ENCODE data around the gene VWCE. TPM values are rescaled to one million over a fixed set of nuclear protein-coding genes. Genes with fewer than 3 reads are reported as not detected.

The VWCE gene
- total RNA-seq, 1 experiment from 2014 or later: 2.5 TPM

DNA sequence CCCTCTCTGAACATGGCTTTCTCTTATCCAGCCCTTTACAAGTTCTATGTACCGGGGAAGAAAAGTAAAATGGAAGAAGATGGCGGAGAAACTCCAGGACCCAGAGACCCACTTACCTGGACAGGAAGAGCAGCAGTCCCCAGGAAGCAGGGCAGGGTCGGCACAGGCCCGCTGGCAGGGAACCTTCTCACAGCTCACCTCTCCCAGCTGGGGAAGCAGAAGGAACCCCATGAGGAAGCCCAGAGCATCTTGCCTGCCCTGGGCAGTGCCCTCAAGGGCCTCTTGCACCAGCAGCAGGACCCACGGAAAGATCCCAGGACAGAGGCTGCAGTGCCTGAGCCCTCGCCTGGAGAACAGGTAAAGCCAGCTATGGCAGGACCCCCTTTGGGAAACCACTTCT is 30.7 kb downstream of the VWCE start:
- Histone ChIP-seq H3K36me3 (ENCODE audit: control insufficient read depth in 1 of 2, insufficient read depth in 2 of 2, low read length in 2 of 2) (no peaks in the 10 kb centered on the region), H3K4me2 (ENCODE audit: low read length) (no peak overlapping the region), H3K9me2 (ENCODE audit: insufficient read depth) (no peaks in the 10 kb centered on the region), H3K27me3 (ENCODE audit: insufficient read depth, low read length) (no peaks in the 10 kb centered on the region), H3K79me2 (ENCODE audit: insufficient read depth, low read length) (no peaks in the 10 kb centered on the region), H3K27ac (ENCODE audit: low read depth, low read length) (no peak overlapping the region), H4K20me1 (ENCODE audit: insufficient read depth) (no peaks in the 10 kb centered on the region), H3K4me3 (replicated peaks in 1 of 2; ENCODE audit: low read depth in 1 of 2, low read length in 2 of 2) (no peak overlapping the region), H2AFZ (ENCODE audit: low read depth, low read length, poor library complexity, severe bottlenecking) (no peak overlapping the region), H3K9me3 (ENCODE audit: control insufficient read depth in 1 of 2, insufficient read depth in 1 of 2, low read depth in 1 of 2, low read length in 2 of 2) (no peaks in the 10 kb centered on the region), H3K4me1 (ENCODE audit: control insufficient read depth in 1 of 2, insufficient read depth in 2 of 2, low read length in 2 of 2) (peaks cover 8 to 15% of the 10 kb centered on the region in 2 experiments), H3K9ac (ENCODE audit: low read length) (no peak overlapping the region)
- ChIA-PET CTCF (no interaction called here), RAD21 (ENCODE audit: low non-redundant PET in 1 of 2, low total read pairs in 2 of 2, uncharacterized antibody in 2 of 2, unreplicated experiment in 2 of 2) (no interaction called here), POLR2A (no interaction called here)
- TF ChIP-seq ELF1 (IDR thresholded peaks at IDR 0.05; ENCODE audit: borderline replicate concordance, low read depth) (no peak), YY1 (IDR thresholded peaks at IDR 0.05; ENCODE audit: extremely low read depth, insufficient replicate concordance, low read depth, low read length) (no peak), POLR2AphosphoS5 (IDR thresholded peaks at IDR 0.05; ENCODE audit: low read depth, low read length) (no peak), FOSL1 (IDR thresholded peaks at IDR 0.05; ENCODE audit: low read depth) (no peak), RAD21 (IDR thresholded peaks at IDR 0.05; ENCODE audit: low read depth) (no peak)
- TF ChIP-seq, protein P1, sequence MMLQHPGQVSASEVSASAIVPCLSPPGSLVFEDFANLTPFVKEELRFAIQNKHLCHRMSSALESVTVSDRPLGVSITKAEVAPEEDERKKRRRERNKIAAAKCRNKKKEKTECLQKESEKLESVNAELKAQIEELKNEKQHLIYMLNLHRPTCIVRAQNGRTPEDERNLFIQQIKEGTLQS (IDR thresholded peaks at IDR 0.05): no peak
- TF ChIP-seq, protein P2, sequence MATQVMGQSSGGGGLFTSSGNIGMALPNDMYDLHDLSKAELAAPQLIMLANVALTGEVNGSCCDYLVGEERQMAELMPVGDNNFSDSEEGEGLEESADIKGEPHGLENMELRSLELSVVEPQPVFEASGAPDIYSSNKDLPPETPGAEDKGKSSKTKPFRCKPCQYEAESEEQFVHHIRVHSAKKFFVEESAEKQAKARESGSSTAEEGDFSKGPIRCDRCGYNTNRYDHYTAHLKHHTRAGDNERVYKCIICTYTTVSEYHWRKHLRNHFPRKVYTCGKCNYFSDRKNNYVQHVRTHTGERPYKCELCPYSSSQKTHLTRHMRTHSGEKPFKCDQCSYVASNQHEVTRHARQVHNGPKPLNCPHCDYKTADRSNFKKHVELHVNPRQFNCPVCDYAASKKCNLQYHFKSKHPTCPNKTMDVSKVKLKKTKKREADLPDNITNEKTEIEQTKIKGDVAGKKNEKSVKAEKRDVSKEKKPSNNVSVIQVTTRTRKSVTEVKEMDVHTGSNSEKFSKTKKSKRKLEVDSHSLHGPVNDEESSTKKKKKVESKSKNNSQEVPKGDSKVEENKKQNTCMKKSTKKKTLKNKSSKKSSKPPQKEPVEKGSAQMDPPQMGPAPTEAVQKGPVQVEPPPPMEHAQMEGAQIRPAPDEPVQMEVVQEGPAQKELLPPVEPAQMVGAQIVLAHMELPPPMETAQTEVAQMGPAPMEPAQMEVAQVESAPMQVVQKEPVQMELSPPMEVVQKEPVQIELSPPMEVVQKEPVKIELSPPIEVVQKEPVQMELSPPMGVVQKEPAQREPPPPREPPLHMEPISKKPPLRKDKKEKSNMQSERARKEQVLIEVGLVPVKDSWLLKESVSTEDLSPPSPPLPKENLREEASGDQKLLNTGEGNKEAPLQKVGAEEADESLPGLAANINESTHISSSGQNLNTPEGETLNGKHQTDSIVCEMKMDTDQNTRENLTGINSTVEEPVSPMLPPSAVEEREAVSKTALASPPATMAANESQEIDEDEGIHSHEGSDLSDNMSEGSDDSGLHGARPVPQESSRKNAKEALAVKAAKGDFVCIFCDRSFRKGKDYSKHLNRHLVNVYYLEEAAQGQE (IDR thresholded peaks at IDR 0.05; ENCODE audit: low read depth): no peak
- ATAC-seq: no peak
- no TSS peak for BruUV-seq (replicated peaks)
- no peak for DNase-seq (ENCODE audit: low read depth, low spot score)
- intact Hi-C loops (cut with micrococcal nuclease): no loop called here
